ENCODE results near the gene TXN2.

The TXN2 gene

GRCh38 chr22:36470162-36470993, 11.1 kb downstream of the TXN2 start:
- no peak overlapping the region for H3K27ac ChIP-seq

GRCh38 chr22:36469094-36469710, 12.2 kb downstream of the TXN2 start:
- H3K4me1 ChIP-seq (ENCODE audit: low read depth, poor library complexity, severe bottlenecking), result peaks cover 48% of the 10 kb centered on the region
- no peaks in the 10 kb centered on the region for H3K27me3 ChIP-seq (ENCODE audit: insufficient read depth, low read depth)
- H3K4me2 ChIP-seq, result peak overlapping the region; percentile 29; the same call in 1 of the 2 replicates
- no peaks in the 10 kb centered on the region for H4K20me1 ChIP-seq (ENCODE audit: insufficient read depth)
- no peak overlapping the region for H2AFZ ChIP-seq (ENCODE audit: low read depth)
- H3K4me3 ChIP-seq (IDR thresholded peaks at IDR 0.05; ENCODE audit: insufficient read depth, low read depth, low read length), result no peak overlapping the region
- H3K9ac ChIP-seq, result no peak overlapping the region
- H3K79me2 ChIP-seq (ENCODE audit: insufficient read depth, low read depth), result no peaks in the 10 kb centered on the region
- H3K36me3 ChIP-seq (ENCODE audit: insufficient read depth), result no peaks in the 10 kb centered on the region
- H3K27ac ChIP-seq, result no peak overlapping the region
- no peak for TF ChIP-seq CTCF (conservative IDR thresholded peaks at IDR 0.05; ENCODE audit: low read depth, low read length)

More at GRCh38 chr22:36470162-36470993, 11.1 kb downstream of the TXN2 start:
- Histone ChIP-seq H3K4me1 (ENCODE audit: low read depth, poor library complexity, severe bottlenecking) (peaks cover 48% of the 10 kb centered on the region), H3K4me3 (IDR thresholded peaks at IDR 0.05; ENCODE audit: insufficient read depth, low read depth, low read length) (no peak overlapping the region), H3K79me2 (ENCODE audit: insufficient read depth, low read depth) (no peaks in the 10 kb centered on the region), H4K20me1 (ENCODE audit: insufficient read depth) (no peaks in the 10 kb centered on the region), H3K9ac (no peak overlapping the region), H2AFZ (ENCODE audit: low read depth) (no peak overlapping the region), H3K27me3 (ENCODE audit: insufficient read depth, low read depth) (no peaks in the 10 kb centered on the region), H3K36me3 (ENCODE audit: insufficient read depth) (no peaks in the 10 kb centered on the region), H3K4me2 (peak overlapping the region; percentile 2; the same call in 1 of the 2 replicates)
- TF ChIP-seq CTCF (conservative IDR thresholded peaks at IDR 0.05; ENCODE audit: low read depth, low read length), result peak; percentile 88

GRCh38 chr22:36467946-36468345, 13.5 kb downstream of the TXN2 start:
- H2AFZ ChIP-seq (ENCODE audit: low read depth), result no peak overlapping the region
- H3K4me1 ChIP-seq (ENCODE audit: low read depth, poor library complexity, severe bottlenecking), result peaks cover 48% of the 10 kb centered on the region
- no peaks in the 10 kb centered on the region for H3K36me3 ChIP-seq (ENCODE audit: insufficient read depth)
- no peaks in the 10 kb centered on the region for H3K27me3 ChIP-seq (ENCODE audit: insufficient read depth, low read depth)
- no peak overlapping the region for H3K4me3 ChIP-seq (IDR thresholded peaks at IDR 0.05; ENCODE audit: insufficient read depth, low read depth, low read length)
- no peaks in the 10 kb centered on the region for H3K79me2 ChIP-seq (ENCODE audit: insufficient read depth, low read depth)
- peak overlapping the region; percentile 100 for H3K4me2 ChIP-seq
- peak overlapping the region; percentile 27; the same call in 1 of the 2 replicates for H3K27ac ChIP-seq
- peak overlapping the region; percentile 28; the same call in 1 of the 2 replicates for H3K9ac ChIP-seq
- no peak for TF ChIP-seq CTCF (conservative IDR thresholded peaks at IDR 0.05; ENCODE audit: low read depth, low read length)
- H4K20me1 ChIP-seq (ENCODE audit: insufficient read depth), result no peaks in the 10 kb centered on the region

- H3K36me3 ChIP-seq (ENCODE audit: insufficient read depth), result no peaks in the 10 kb centered on the region
- peak overlapping the region; percentile 100 for H3K4me2 ChIP-seq
- no peak overlapping the region; the same call in 1 of the 2 replicates for H3K9ac ChIP-seq
- H2AFZ ChIP-seq (ENCODE audit: low read depth), result no peak overlapping the region
- no peak overlapping the region for H3K4me3 ChIP-seq (IDR thresholded peaks at IDR 0.05; ENCODE audit: insufficient read depth, low read depth, low read length)
- no peak for TF ChIP-seq CTCF (conservative IDR thresholded peaks at IDR 0.05; ENCODE audit: low read depth, low read length)
- no peaks in the 10 kb centered on the region for H3K79me2 ChIP-seq (ENCODE audit: insufficient read depth, low read depth)
- H3K4me1 ChIP-seq (ENCODE audit: low read depth, poor library complexity, severe bottlenecking), result peaks cover 48% of the 10 kb centered on the region
- no peaks in the 10 kb centered on the region for H4K20me1 ChIP-seq (ENCODE audit: insufficient read depth)
- H3K27me3 ChIP-seq (ENCODE audit: insufficient read depth, low read depth), result no peaks in the 10 kb centered on the region
- peak overlapping the region; percentile 27; the same call in 1 of the 2 replicates for H3K27ac ChIP-seq
Observed at GRCh38 chr22:36467042-36467810, 14.2 kb downstream of the TXN2 start.

Data from KMS-11 (cell line).